Muscle layer of colon (tissue), 2 donors: ENCODE data around the gene ADAMTS14.

Experiments used
- H3K27ac ChIP-seq: one replicate; pipeline ENCODE4 v1.7.0; 2013; ENCODE audit warnings: low read depth, mild to moderate bottlenecking, low read length, moderate library complexity
- H3K27me3 ChIP-seq, 2 donors: one replicate each; pipeline ENCODE4 v1.7.0; 2013; ENCODE audit warnings: low read length in 2 of 2, mild to moderate bottlenecking in 2 of 2; ENCODE audit not compliant: insufficient read depth in 2 of 2, control insufficient read depth in 1 of 2
- H3K36me3 ChIP-seq: one replicate; pipeline ENCODE4 v1.7.0; 2013; ENCODE audit warnings: mild to moderate bottlenecking, low read length; ENCODE audit not compliant: insufficient read depth
- H3K4me1 ChIP-seq: one replicate; pipeline ENCODE4 v1.7.0; 2013; ENCODE audit warnings: mild to moderate bottlenecking, low read length; ENCODE audit not compliant: insufficient read depth
- H3K4me3 ChIP-seq, 2 donors: one replicate each; pipeline ENCODE4 v1.7.0; 2013; ENCODE audit warnings: low read length in 2 of 2, low read depth in 1 of 2, mild to moderate bottlenecking in 1 of 2, moderate library complexity in 1 of 2
- H3K9ac ChIP-seq: one replicate; pipeline ENCODE4 v1.7.0; 2013; ENCODE audit warnings: low read length
- H3K9me3 ChIP-seq: one replicate; pipeline ENCODE4 v1.7.0; 2013; ENCODE audit warnings: mild to moderate bottlenecking, low read length
- donor health status: abdominal sarcoma.
- donor health status: Adenocarcinoma of cecum.

ADAMTS14 gene

DNA sequence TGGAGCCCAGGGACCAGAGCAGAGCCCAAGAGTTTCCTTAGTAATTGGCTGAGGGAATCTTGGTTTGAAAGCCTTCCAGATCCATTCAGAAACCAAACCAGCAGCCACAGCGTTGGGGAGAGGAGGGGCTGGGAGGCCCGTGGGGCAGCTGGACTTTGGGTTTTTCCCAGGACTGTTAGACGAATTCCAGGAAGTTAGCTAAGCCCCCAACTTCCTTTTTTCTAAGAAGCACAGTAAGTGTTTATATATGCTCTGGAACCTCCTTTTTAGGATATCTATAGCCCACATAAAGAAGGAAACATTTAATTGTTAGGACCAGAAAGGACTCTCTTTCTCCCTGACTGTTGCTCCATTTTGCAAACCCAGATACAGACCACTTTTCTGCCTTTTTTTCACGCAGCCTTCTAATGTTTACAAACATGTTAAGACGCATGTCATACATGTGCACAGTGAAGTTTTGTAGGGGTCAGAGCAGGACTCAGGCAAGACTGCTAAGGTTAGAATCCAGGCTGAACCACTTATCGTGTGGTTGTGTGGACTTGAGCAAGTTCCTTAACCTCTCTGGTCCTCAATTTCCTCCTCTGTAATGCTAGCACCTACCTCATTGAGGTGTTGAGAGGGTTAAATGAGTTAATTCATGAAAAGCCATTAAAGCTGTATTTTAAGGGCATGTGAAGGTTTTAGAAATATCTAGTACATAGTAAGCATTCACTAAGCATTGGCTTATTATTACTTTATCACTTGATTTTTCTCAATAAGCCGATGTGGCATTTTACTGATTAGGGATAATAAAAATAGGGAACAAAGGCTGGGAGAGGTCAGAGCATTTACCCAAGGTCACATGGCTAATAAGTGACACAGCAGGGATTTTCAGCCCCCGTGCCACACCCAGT lies 70.5 kb downstream of the ADAMTS14 start:
- peaks cover 40% of the 10 kb centered on the region for H3K4me1 ChIP-seq
- no peak overlapping the region for H3K27ac ChIP-seq
- no peak overlapping the region for H3K4me3 ChIP-seq
- no peaks in the 10 kb centered on the region for H3K36me3 ChIP-seq
- no peaks in the 10 kb centered on the region for H3K9me3 ChIP-seq
- H3K27me3 ChIP-seq, result no peaks in the 10 kb centered on the region
- no peak overlapping the region for H3K9ac ChIP-seq

GRCh38 chr10:70743430-70743788 lies 71.1 kb downstream of the ADAMTS14 start:
- H3K36me3 ChIP-seq, result no peaks in the 10 kb centered on the region
- no peaks in the 10 kb centered on the region for H3K9me3 ChIP-seq
- no peak overlapping the region for H3K9ac ChIP-seq
- peaks cover 40% of the 10 kb centered on the region for H3K4me1 ChIP-seq
- no peak overlapping the region for H3K4me3 ChIP-seq
- no peaks in the 10 kb centered on the region for H3K27me3 ChIP-seq
- no peak overlapping the region for H3K27ac ChIP-seq

GRCh38 chr10:70743879-70744278 lies 71.6 kb downstream of the ADAMTS14 start:
- H3K9me3 ChIP-seq, result no peaks in the 10 kb centered on the region
- no peak overlapping the region for H3K4me3 ChIP-seq
- H3K4me1 ChIP-seq, result peaks cover 40% of the 10 kb centered on the region
- no peaks in the 10 kb centered on the region for H3K36me3 ChIP-seq
- H3K9ac ChIP-seq, result no peak overlapping the region
- H3K27ac ChIP-seq, result no peak overlapping the region
- H3K27me3 ChIP-seq, result no peaks in the 10 kb centered on the region

DNA sequence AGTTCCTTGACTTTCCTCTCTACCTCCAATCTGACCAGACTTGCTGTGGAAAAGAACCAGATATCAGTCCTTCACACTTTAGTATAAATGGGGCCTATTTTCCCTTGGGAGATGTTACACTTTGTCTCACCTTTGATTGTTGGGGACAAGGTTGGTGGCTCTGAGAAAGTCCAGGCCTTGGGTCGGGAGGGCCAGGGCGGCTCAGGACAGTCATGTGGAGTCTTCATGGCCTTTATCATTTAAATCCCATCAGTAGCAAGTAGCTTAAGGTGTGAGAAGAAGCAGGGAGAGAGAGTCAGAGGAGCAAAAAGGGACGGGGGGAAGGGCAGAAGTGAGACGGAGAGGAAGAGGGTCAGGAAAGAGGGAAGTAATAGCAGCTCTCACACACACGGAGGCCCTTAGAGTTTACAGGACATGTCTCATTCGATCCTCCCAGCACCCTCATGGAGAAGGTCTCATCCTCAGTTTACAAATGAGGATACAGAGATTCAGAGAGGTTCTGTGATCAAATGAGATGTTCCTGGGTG lies 72.4 kb downstream of the ADAMTS14 start:
- H3K9ac ChIP-seq, result no peak overlapping the region
- H3K9me3 ChIP-seq, result no peaks in the 10 kb centered on the region
- H3K27ac ChIP-seq, result no peak overlapping the region
- H3K4me3 ChIP-seq, result no peak overlapping the region
- peaks cover 40% of the 10 kb centered on the region for H3K4me1 ChIP-seq
- H3K36me3 ChIP-seq, result no peaks in the 10 kb centered on the region
- H3K27me3 ChIP-seq, result peaks cover 0 to 1% of the 10 kb centered on the region in 2 donors

- no peaks in the 10 kb centered on the region for H3K36me3 ChIP-seq
- no peak overlapping the region for H3K27ac ChIP-seq
- H3K9me3 ChIP-seq, result no peaks in the 10 kb centered on the region
- no peak overlapping the region for H3K9ac ChIP-seq
- peaks cover 31% of the 10 kb centered on the region for H3K4me1 ChIP-seq
- peaks cover 0 to 3% of the 10 kb centered on the region in 2 donors for H3K27me3 ChIP-seq
- H3K4me3 ChIP-seq, result no peak overlapping the region
These were observed 73.2 kb downstream of the ADAMTS14 start for GRCh38 chr10:70745555-70745954.

- H3K9me3 ChIP-seq, result no peaks in the 10 kb centered on the region
- peaks cover 13% of the 10 kb centered on the region for H3K4me1 ChIP-seq
- no peak overlapping the region for H3K27ac ChIP-seq
- no peak overlapping the region for H3K9ac ChIP-seq
- H3K4me3 ChIP-seq, result no peak overlapping the region
- peaks cover 0 to 3% of the 10 kb centered on the region in 2 donors for H3K27me3 ChIP-seq
- no peaks in the 10 kb centered on the region for H3K36me3 ChIP-seq
These were observed 75.1 kb downstream of the ADAMTS14 start for GRCh38 chr10:70747192-70747965.

- Histone ChIP-seq H3K36me3 (no peaks in the 10 kb centered on the region), H3K27me3 (peaks cover 0 to 3% of the 10 kb centered on the region in 2 donors), H3K4me1 (peaks cover 3% of the 10 kb centered on the region), H3K9ac (no peak overlapping the region), H3K4me3 (no peak overlapping the region), H3K27ac (no peak overlapping the region), H3K9me3 (no peaks in the 10 kb centered on the region)
These were observed 76.0 kb downstream of the ADAMTS14 start for GRCh38 chr10:70748305-70748704.

GRCh38 chr10:70748801-70749573 lies 76.7 kb downstream of the ADAMTS14 start:
- Histone ChIP-seq H3K9me3 (no peaks in the 10 kb centered on the region), H3K27me3 (peaks cover 0 to 3% of the 10 kb centered on the region in 2 donors), H3K27ac (no peak overlapping the region), H3K4me1 (no peaks in the 10 kb centered on the region), H3K36me3 (no peaks in the 10 kb centered on the region), H3K4me3 (no peak overlapping the region), H3K9ac (no peak overlapping the region)

GRCh38 chr10:70749756-70750155 lies 77.5 kb downstream of the ADAMTS14 start:
- Histone ChIP-seq H3K9ac (no peak overlapping the region), H3K4me1 (no peaks in the 10 kb centered on the region), H3K27me3 (peaks cover 0 to 3% of the 10 kb centered on the region in 2 donors), H3K4me3 (no peak overlapping the region), H3K27ac (no peak overlapping the region), H3K36me3 (no peaks in the 10 kb centered on the region), H3K9me3 (no peaks in the 10 kb centered on the region)

DNA sequence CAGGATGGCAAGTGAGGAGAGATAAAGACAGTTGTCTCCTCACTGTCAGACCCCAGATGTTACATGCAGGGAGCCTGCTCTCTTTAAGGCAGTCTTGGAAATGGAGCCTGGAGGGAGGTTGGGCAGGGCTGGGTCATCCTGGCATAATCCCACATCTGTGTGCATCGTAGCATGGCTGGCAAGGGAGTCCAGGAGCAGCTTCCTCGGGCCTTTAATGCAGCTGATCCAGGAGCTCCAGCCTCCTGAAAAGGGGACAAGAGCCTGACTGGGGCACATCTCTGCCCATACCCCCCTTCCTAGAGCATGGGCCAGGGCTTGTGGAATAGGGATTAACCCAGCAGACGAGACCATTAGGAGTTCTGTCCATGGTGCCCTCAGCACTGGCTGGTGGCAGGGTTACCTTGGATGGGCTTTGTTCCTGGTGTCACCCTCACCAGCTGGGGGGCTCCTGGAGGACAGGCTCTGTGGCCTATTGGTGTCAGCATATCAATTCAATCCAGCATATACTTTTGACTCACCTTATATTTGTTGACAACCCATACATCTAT lies 77.9 kb downstream of the ADAMTS14 start:
- Histone ChIP-seq H3K4me1 (no peaks in the 10 kb centered on the region), H3K9me3 (no peaks in the 10 kb centered on the region), H3K36me3 (no peaks in the 10 kb centered on the region), H3K27me3 (peaks cover 0 to 3% of the 10 kb centered on the region in 2 donors), H3K9ac (no peak overlapping the region), H3K4me3 (no peak overlapping the region), H3K27ac (no peak overlapping the region)

- no peaks in the 10 kb centered on the region for H3K36me3 ChIP-seq
- no peak overlapping the region for H3K27ac ChIP-seq
- no peaks in the 10 kb centered on the region for H3K4me1 ChIP-seq
- no peaks in the 10 kb centered on the region for H3K9me3 ChIP-seq
- H3K27me3 ChIP-seq, result peaks cover 0 to 3% of the 10 kb centered on the region in 2 donors
- H3K9ac ChIP-seq, result no peak overlapping the region
- H3K4me3 ChIP-seq, result no peak overlapping the region
These were observed 79.0 kb downstream of the ADAMTS14 start for GRCh38 chr10:70751356-70751755.
